ENCODE results near the gene ACP2.

DNA sequence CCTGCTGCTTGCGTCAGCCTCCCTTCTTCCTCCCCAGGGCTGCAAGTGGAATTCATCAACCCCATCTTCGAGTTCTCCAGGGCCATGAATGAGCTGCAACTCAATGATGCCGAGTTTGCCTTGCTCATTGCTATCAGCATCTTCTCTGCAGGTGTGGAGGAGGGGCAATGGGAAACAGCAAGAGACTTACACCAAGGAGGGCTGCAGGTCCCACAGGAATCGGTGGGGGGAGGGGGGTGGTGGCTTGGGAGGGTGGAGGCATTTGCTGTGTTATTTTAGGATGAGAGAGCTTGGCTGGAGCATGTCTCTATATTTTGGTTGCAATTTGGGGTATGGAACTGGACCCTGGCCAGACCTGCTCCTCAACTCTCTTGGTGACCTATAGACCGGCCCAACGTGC is 19.3 kb upstream of the ACP2 start:
- TF ChIP-seq, protein P1, sequence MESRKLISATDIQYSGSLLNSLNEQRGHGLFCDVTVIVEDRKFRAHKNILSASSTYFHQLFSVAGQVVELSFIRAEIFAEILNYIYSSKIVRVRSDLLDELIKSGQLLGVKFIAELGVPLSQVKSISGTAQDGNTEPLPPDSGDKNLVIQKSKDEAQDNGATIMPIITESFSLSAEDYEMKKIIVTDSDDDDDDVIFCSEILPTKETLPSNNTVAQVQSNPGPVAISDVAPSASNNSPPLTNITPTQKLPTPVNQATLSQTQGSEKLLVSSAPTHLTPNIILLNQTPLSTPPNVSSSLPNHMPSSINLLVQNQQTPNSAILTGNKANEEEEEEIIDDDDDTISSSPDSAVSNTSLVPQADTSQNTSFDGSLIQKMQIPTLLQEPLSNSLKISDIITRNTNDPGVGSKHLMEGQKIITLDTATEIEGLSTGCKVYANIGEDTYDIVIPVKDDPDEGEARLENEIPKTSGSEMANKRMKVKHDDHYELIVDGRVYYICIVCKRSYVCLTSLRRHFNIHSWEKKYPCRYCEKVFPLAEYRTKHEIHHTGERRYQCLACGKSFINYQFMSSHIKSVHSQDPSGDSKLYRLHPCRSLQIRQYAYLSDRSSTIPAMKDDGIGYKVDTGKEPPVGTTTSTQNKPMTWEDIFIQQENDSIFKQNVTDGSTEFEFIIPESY (IDR thresholded peaks at IDR 0.05) = no peak
- TF ChIP-seq, protein P2, sequence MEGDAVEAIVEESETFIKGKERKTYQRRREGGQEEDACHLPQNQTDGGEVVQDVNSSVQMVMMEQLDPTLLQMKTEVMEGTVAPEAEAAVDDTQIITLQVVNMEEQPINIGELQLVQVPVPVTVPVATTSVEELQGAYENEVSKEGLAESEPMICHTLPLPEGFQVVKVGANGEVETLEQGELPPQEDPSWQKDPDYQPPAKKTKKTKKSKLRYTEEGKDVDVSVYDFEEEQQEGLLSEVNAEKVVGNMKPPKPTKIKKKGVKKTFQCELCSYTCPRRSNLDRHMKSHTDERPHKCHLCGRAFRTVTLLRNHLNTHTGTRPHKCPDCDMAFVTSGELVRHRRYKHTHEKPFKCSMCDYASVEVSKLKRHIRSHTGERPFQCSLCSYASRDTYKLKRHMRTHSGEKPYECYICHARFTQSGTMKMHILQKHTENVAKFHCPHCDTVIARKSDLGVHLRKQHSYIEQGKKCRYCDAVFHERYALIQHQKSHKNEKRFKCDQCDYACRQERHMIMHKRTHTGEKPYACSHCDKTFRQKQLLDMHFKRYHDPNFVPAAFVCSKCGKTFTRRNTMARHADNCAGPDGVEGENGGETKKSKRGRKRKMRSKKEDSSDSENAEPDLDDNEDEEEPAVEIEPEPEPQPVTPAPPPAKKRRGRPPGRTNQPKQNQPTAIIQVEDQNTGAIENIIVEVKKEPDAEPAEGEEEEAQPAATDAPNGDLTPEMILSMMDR (IDR thresholded peaks at IDR 0.05 in 2 of 3, conservative IDR thresholded peaks at IDR 0.05 in 1 of 3; ENCODE audit: control insufficient read depth in 2 of 3, extremely low read depth in 1 of 3, insufficient read depth in 1 of 3, low read depth in 3 of 3, low read length in 3 of 3) = no peak
- no peak for TF ChIP-seq TAF1 (IDR thresholded peaks at IDR 0.05; ENCODE audit: borderline replicate concordance, low read depth, low read length)
- TF ChIP-seq SREBF1 (IDR thresholded peaks at IDR 0.05; ENCODE audit: low read length) = no peak
- no peak for TF ChIP-seq STAT1 (conservative IDR thresholded peaks at IDR 0.05)
- no peak for TF ChIP-seq POLR2A (IDR thresholded peaks at IDR 0.05; ENCODE audit: low read depth, low read length)
- no peak for TF ChIP-seq EZH2 (IDR thresholded peaks at IDR 0.05; ENCODE audit: borderline replicate concordance, control insufficient read depth, low read depth, low read length)
- TF ChIP-seq GABPA (IDR thresholded peaks at IDR 0.05; ENCODE audit: low read depth) = no peak
- TF ChIP-seq POLR2AphosphoS5 (IDR thresholded peaks at IDR 0.05; ENCODE audit: low read length) = no peak
- TF ChIP-seq, protein P3, sequence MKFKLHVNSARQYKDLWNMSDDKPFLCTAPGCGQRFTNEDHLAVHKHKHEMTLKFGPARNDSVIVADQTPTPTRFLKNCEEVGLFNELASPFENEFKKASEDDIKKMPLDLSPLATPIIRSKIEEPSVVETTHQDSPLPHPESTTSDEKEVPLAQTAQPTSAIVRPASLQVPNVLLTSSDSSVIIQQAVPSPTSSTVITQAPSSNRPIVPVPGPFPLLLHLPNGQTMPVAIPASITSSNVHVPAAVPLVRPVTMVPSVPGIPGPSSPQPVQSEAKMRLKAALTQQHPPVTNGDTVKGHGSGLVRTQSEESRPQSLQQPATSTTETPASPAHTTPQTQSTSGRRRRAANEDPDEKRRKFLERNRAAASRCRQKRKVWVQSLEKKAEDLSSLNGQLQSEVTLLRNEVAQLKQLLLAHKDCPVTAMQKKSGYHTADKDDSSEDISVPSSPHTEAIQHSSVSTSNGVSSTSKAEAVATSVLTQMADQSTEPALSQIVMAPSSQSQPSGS (IDR thresholded peaks at IDR 0.05; ENCODE audit: low read length) = no peak

All from GM12878 (cell line).